Stimulated activated CD8-positive, alpha-beta memory T cell treated with anti-CD3 and anti-CD28 coated beads, Interleukin-7, amount 100 ng/mL, for 48 hours (primary cell): Measurements from ENCODE around the gene FIGNL2.

Source experiments
- DNase-seq, 2 donors: peaks; one replicate each; pipeline ENCODE4 v3.0.0-alpha.2; 2020; ENCODE audit warnings: low read depth in 1 of 2; ENCODE audit errors: extremely low read depth in 1 of 2

The FIGNL2 gene

DNA sequence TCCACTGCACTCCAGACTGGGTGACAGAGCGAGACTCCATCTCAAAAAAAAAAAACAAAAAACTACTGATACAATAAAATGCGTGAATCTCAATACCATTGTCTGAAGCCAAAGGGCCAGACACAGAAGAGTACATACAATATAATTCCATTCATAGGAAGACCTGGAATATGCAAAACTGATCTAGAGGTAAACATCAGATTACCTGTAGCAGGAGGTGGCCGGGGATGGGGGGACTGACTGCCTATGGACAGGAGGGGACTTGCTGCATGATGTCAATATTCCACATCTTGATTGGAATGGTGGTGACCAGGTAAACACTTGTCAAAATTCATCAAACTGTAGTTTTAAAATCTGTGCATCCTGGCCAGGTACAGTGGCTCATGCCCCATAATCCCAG lies 12.5 kb upstream of the FIGNL2 start:
- no peak for DNase-seq

DNA sequence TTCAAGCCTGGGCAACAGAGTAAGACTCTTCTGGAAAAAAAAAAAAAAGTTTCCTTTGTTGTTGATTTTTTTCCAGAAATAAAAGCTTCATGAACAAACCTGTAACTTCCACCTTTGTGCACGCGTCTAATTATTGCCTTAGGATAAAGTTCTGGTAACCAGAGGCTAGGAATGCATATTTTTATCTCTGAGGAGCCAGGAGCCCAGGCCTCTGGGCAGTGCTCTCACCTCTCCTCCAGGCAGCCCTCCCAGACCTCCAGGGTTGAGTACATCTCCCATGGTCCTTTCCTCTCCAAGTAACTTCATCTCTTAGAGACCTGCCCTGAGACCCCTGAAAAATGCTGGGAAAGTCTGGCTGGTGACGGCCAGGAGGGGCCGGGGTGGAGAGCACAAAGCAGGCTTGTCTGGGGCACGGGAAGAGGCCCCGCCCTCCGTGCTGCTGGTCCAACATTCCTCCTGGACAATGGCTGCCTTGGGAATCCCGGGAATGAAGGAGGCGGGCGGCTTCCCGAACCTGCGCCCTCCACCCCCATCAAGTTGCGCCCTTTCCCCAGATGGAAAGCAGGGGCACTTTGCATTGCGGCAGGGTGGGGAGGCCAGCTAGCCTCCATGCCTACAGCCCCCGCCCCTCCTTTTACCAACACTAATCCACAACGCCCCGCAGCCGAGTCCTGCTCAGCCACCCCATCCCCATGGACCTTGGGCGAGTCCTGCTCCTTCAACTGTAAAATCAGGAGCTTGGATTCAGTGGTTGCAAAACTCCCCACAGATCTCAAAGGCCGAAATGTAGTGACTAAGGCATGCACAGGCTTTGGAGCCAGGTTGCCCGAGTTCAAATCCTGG lies 7.3 kb upstream of the FIGNL2 start:
- no peak for DNase-seq

DNA sequence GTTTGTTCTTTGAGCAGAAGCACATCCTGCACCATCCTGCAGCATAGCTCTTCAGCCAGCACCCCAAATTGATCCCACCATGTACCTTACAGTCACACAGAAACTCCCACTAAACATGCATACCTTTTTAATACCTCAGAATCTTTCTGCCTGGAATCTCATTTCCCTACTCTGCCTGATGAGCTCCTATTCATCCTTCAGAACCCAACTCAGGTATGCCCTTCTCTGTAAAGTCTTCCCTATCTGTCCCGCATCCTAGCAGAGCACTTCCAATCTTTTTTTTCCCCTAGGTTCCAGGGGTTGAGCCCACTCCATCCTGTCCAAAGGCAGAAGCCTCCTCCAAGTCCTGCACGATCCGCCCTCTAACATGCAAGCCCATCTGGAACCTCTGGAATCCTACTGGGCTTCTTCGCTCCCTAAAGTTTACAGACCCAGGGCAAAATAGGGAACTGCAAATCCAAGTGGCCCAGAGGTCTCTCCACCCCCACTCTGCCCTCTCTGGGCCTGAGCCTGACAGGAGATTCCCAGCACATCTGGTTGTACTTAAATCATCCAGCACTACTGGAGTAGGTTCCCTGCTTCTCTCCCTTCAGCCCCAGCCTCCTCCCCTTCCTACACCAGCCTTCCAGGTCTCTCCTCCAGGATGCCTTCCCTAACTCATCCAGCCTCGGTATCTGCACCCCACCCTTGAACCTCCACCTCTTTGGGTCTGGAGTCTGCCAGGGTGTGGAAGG lies 4.1 kb upstream of the FIGNL2 start:
- no peak for DNase-seq

DNA sequence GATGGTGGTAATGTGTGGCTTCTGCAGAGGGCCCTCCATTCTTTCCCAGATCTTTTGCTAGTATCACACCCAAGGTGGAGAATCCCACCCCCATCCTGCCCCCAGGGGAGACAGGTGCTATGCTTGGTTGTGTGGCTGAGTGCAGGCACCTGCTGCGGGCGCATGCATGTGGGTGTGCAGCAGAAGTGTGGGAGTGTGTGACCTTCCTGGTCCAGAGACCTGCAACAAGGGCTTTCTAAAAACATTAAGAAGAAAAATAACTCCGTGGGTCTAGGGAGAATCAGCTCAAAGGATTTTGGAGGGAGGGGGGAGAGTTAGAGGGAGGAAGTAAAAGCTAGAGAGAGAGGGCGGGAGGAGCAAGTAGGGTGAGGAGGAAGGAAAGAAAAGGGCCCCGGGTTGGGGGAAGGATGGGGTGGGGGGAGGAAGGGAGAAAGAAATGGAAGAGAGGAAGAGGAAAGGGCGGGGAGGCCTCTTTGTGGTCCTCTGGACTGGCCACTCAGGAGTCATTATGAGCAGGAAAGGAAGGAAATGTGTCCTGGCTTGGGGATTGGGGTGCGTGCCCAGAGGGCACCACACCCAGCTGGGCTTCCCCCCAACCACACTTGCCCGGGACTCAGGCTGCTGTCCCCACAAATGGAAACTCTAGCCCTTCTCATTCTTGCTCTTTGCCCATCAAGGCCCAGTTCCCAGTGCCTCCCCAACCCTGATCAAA lies 3.1 kb upstream of the FIGNL2 start:
- DNase-seq: no peak

DNA sequence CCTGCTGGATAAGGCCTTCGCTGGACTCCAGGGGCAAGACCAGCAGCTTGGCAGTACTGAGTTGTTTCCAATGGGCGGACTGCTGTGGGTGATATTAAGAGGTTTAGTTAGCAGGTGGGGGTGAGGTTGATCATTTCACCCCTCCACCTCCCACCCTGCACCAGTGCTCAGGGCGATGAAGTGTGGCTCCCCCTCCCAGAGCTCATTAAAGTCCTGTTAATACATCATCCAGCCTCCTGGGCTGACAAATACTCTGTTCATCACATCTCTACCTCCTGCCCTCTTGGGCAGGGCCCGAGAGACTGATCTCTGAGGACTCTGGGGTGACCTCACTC lies 2.4 kb upstream of the FIGNL2 start:
- DNase-seq: no peak

DNA sequence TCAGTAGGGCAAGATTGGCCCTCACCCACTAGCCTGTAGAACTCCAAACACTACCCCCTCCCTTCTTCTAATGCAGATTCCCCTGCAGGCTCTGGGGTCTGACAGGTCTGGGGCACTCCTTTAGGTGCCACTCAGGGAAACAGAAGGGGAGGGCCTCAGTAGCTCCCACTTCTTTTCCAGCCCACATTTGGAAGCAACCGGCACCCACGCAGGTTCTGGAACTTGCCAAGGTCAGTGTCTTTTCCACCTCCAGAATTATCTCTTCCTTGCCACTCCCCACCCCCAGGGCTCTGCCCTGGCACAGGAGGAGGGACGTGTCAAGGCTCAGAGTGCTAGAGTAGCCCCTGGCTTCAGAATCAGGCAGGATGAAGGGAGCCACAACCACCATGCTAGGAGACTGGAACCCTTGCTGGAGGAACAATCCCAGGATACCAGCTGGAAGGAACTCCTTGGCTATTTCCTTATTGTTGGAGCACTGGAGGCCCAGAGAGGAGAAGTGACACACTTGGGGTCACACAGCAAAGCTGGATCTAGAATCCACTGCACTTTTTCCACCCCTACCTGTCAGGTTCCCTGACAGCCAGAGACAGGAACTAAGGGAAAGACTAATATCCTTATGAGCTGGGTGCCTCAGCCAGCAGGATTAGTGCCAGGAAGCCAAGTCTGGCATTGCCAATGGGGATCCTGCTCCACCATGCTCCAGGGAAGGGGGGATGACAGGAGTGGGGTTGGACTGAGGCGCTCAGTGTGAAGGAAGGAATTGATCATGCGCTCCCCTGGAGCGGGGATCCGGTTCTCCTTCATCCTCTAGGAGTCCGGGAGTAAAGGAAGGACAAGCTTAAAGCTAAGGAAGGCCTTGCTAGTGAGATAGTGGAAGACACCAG lies 1.8 kb upstream of the FIGNL2 start:
- no peak for DNase-seq

DNA sequence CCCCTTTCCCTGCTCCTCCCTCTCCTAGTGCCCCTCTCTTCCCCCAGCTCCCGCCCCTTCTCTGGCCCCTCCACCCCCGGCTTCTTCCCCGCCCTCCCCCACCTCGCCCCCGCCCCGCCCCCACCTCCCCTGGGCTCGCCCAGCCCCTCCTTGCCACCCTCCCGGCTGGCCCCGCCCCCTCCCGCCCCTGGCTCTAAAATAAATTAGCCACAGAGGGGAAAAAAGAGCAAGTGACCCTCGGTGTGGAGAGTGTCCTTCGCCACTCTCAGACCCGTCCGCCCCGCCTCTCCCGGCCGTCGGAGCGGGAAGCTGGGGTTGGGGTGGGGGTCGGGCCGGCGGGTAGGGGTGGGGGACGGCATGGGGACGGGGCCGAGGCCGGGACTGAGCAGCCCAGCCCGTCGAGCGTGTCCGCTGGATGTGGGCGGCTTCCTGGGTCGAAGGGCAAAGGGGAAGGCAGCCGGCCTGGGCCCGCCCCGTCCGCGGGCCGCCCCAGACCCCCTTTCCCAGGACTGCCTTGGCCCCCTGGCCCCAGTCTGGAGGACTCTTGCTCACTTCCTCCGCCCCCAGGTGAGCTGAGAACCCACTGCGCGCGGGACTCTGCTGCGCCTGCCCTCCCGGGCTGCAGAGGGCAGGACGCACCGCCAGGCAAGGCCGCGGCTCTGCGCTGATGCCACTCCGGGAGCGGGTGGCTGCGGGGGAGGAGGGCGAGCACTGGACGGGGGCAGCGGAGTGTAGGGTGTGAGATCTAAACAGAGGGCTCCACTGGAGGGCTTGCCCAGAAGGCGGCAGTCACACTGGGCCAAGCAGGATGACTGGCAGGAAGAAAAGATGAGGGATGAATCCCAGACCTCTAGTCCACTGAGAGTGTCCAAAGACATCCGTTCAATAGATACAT lies 570 bp upstream of the FIGNL2 start:
- DNase-seq: no peak

DNA sequence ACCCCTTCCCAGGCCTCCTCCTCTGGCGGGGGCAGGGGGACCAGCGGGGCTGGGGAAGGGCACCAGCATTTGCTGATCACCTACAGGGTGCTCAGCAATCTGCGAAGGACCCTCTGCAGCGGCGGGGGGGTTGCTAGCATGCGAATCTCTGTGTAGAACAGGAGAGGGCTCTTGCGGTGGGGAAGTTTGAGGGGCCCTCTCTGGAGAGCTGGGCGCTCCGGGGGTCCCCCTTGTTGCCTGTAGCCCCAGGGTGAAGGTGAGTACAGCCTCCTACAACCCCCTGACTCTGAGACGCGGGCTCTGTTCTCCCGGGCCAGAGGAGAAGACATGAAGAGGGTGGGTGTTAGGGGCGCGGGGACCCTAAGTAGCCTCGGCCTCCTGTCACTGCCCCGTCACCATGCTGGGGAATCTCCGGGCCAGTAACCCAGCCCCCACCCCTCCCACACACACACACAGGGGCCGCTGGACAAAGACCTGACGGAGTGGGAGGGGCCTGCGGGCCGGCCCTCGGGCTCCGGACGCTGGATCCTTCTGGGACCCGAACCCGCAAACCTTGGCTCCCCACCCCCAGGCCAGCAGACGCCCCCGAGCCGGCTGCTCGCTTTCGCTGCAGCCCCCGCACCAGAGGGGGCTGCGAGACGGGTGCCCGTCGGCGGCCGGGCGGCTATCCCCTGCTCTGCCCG lies 734 bp downstream of the FIGNL2 start:
- no peak for DNase-seq

DNA sequence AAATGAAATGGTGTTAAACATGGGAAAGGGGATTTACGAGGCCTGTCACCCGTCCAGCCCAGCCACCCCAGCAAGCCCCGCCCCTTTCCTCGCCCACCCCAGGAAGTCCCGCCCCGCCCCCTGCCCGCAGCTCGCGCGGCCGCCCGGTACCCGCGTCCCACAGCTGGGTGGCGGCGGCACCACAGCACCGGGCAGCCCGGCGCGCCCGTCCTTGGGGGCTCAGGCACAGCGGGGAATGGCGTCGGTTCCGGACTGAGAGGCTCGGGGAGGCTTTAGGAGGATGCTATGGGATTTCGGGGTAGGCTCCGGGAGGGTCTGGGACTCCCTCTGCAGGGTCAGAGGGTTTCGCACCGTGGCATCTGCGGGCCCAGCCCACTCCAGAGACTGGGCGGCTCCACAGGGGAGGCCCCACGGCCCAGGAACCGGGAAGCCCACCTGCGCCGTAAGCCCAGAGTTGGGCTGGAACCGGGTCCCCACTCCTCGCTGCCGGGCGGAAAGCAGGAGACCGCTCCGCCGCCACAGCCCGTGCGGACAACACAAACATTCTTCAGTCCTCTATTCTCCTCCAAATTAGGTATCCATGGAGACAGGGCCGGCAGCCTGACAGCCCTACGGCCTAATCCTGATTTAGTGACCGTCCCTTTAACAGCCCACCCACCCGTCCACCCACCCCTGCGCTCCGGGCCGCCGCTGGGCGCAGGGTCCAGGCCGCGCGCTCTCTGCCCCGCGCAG lies 1.4 kb downstream of the FIGNL2 start:
- peak; percentile 27 to 29 for DNase-seq

DNA sequence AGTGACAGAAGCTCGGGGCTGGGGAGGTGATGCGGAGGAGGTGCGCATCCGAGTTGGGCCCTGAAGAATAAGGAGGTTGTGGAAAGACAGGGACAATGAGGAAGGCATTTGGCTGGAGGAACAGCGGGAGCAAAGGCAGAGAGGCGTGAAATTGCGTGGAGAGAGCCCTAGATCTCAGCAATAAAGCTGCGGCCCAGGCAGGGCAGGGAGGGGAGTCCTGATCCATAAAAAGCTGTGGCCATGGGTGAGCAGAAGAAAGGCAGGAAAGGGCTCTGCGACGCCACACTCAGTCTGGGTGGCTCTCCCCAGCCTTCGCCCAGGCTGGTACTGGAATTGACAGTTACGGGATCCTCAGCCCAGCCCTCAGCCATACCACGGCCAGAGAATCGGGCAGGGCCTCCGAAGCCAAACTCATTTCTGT lies 2.2 kb downstream of the FIGNL2 start:
- DNase-seq: no peak

DNA sequence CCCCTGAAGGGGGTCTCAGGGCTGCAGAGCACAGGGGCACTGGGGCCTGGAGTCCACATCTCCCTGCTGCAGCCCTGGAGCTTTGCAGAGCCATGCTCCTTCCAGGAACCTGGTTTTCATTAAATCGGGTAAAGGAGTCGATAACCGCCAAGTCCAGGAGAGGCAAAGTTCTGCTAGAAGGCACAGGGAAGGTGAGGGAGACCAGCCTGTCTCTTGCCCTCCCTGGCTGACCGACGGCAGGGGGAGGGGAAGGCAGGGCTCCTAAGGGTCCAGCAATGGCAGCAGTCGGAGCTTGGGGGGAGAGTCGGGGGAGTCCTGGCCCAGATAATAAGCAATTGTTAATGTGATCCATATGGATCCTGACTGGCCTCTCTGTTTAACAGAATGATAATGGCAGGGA lies 3.0 kb downstream of the FIGNL2 start:
- DNase-seq: no peak

DNA sequence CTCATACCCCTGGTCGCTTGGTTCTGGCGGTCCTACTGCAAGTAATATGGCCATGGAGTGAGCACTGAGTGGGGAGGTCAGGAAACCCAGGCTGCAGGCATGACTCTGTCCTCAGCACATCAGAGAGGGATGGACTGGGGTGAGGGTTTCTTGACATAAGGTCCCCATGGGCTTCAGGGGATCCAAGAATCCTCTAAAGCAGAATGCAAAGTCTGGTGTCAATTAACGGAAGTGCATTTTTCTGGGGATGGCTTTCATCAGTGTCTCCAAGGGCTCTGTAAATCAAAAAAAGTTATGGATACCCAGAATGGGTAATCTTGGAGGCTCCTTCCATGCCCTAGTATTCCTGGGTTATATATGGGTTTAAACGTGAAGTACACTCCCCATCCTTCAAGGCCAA lies 3.7 kb downstream of the FIGNL2 start:
- DNase-seq: no peak

DNA sequence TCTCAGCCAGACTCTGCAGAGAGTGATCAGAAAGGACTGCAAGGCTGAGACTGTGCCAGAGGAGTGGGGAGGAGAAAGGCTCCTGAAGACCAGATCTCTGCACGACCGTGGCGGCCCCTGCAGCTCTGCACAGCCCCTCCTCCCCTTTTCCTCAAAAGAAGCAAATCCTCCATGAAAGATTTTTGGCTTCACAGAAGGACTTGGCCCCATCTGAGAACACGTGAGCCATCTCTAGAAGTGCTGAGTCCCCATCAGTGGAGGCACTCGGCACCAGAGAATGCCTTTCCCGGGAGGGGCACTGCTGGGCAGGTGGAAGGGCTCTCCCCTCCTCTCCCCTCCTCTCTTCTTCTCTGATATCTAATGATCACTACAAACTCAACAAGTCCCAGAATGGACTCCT lies 6.8 kb downstream of the FIGNL2 start:
- no peak for DNase-seq

DNA sequence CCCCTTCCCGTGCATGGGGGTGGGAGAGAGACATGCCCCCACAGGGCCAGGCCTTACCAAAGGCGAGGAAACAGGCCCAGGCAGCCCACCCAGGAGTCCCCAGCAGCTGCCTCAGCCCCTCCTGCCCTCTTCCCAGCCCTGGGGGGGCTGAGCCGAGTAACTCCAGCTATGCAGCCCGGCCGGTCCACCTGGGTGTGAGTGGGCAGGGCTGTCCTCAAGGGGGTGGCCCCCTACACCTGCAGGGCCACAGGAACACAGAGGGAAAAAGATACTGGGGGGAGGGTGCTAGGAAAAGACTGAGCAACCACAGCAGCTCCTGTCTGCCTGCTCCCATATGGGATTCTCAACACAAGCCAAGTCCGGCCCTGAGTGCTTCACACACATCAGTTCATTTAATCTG lies 7.6 kb downstream of the FIGNL2 start:
- DNase-seq: no peak

DNA sequence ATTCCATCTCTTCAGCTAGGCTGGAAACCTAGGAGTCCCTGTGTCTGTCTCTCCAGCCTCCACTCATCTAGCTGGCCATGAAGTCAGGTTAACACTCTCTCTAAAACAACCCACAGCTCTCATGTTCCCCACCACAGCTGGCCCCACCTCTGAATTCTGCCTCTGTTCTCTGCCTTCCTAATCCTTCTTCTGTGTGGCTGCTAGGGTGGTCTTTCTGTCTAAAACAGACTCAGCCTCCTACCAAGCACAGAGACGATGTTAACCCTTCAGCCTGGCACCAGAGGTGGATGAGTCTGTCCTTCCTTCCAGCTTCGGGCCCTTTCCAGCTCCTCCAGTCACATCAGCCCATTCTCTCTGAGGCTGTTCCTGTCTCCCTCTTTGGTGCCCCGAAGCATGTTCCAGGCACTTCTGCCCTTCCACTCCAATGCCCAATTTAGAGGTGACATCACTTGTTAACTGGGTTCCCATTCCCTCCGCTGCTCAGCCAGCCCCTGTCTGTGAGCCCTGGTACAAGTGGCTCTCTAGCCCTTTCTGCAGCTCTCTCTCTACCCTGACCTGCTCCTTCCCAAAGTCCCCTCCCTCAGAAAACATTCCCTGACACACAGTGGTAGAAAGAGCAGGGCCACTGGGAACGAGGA lies 9.1 kb downstream of the FIGNL2 start:
- no peak for DNase-seq

DNA sequence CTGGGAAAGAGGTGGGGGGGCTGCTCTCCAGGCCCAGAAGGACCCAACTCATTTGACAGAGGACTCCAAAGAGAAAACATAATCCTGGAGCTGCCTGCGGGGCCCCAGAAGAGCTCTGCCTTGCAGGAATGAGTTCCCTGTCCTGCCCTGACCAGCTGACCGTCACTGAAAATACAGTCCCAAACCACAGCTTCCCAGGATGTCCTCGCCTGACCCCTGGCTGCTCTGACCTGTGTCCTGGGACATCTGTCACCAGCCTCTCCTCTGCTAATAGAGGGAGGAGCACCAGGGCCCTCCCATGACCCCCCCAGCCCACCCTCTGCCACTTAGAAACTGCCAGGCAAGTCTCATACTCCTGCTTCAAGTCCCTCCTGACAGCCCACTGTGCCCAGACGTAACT lies 9.8 kb downstream of the FIGNL2 start:
- no peak for DNase-seq

DNA sequence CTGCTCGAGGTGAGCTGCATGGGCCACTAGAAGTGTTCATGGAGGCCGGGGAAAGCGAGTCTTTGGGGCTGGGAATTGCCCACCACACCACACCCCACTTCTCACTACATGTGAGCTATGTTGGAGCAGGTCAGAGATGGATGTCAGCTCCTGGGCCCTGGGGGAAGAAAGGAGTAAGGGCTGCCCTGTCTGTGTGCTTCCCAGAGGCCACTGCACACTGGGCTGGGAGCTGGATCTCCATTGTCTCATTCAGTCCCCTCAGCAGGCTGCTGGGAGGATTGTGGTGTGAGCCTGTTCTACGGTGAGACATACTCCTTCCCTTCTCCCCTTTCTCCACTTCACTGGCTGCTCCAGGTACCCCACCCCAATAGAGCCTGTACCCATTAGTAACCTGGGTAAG lies 10.5 kb downstream of the FIGNL2 start:
- DNase-seq: no peak

DNA sequence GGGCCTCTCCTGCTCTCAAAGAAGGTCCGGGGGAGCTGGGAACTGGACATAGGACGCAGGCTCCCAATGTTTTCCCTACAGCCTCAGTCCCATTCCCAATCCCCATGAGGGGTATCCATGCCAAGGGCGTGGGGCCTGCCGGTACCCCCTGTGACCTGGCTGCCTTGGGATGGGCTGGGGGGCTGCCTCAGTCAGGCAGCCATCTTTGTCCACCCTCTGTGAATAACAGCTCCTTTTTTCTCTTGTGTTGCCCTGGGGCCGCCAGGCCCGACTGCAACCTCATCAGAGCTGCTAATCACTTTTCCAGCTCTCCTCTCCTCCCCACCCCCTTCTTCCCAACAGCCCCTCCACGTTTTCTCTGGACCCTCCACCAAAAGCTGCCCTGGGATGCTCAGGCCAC lies 11.2 kb downstream of the FIGNL2 start:
- no peak for DNase-seq
